ENCODE measurements around the gene IGF2BP2.

Gene IGF2BP2

GRCh38 chr3:185714085-185714484 is 110.8 kb downstream of the IGF2BP2 start:
- DNase-seq (ENCODE audit: low read depth in 1 of 2, low spot score in 1 of 2) = no peak
- no peak overlapping the region for H3K27ac ChIP-seq (replicated peaks)
- H3K27me3 ChIP-seq (ENCODE audit: insufficient read depth, poor library complexity, severe bottlenecking) = no peaks in the 10 kb centered on the region
- H3K4me3 ChIP-seq (replicated peaks; ENCODE audit: insufficient read depth, low read length) = no peak overlapping the region
- TF ChIP-seq CTCF (IDR thresholded peaks at IDR 0.05; ENCODE audit: insufficient read depth, low read length) (no peak), POLR2AphosphoS5 (IDR thresholded peaks at IDR 0.05; ENCODE audit: low read depth) (no peak), REST (IDR thresholded peaks at IDR 0.05; ENCODE audit: insufficient replicate concordance, low read depth) (no peak), SPI1 (IDR thresholded peaks at IDR 0.05; ENCODE audit: borderline replicate concordance, low read depth) (no peak)

GRCh38 chr3:185713015-185713414 is 111.8 kb downstream of the IGF2BP2 start:
- Histone ChIP-seq H3K4me3 (replicated peaks; ENCODE audit: insufficient read depth, low read length) (no peak overlapping the region), H3K27me3 (ENCODE audit: insufficient read depth, poor library complexity, severe bottlenecking) (peaks cover 4% of the 10 kb centered on the region), H3K27ac (replicated peaks) (no peak overlapping the region)
- TF ChIP-seq POLR2AphosphoS5 (IDR thresholded peaks at IDR 0.05; ENCODE audit: low read depth) (no peak), GABPA (IDR thresholded peaks at IDR 0.05; ENCODE audit: low read depth) (no peak), SPI1 (IDR thresholded peaks at IDR 0.05; ENCODE audit: borderline replicate concordance, low read depth) (no peak), CTCF (IDR thresholded peaks at IDR 0.05; ENCODE audit: insufficient read depth, low read length) (no peak), REST (IDR thresholded peaks at IDR 0.05; ENCODE audit: insufficient replicate concordance, low read depth) (no peak)
- DNase-seq (ENCODE audit: low read depth in 1 of 2, low spot score in 1 of 2) = no peak

- H3K27ac ChIP-seq (replicated peaks) = no peak overlapping the region
- DNase-seq (ENCODE audit: low read depth in 1 of 2, low spot score in 1 of 2) = no peak
Observed at GRCh38 chr3:185712337-185712736, 112.5 kb downstream of the IGF2BP2 start.

More at GRCh38 chr3:185712337-185712736, 112.5 kb downstream of the IGF2BP2 start:
- TF ChIP-seq GABPA (IDR thresholded peaks at IDR 0.05; ENCODE audit: low read depth) (no peak), REST (IDR thresholded peaks at IDR 0.05; ENCODE audit: insufficient replicate concordance, low read depth) (no peak), SPI1 (IDR thresholded peaks at IDR 0.05; ENCODE audit: borderline replicate concordance, low read depth) (no peak), CTCF (IDR thresholded peaks at IDR 0.05; ENCODE audit: insufficient read depth, low read length) (no peak), POLR2AphosphoS5 (IDR thresholded peaks at IDR 0.05; ENCODE audit: low read depth) (no peak)
- peaks cover 4% of the 10 kb centered on the region for H3K27me3 ChIP-seq (ENCODE audit: insufficient read depth, poor library complexity, severe bottlenecking)
- H3K4me3 ChIP-seq (replicated peaks; ENCODE audit: insufficient read depth, low read length) = no peak overlapping the region

Measured in HL-60 (cell line).